Fibroblast of the aortic adventitia (primary cell): Measurements from ENCODE around the gene RGS7. TPM values are rescaled to one million over a fixed set of nuclear protein-coding genes. Genes with fewer than 3 reads are reported as not detected.
"Not testable (repeated sequence)": the region's sequence is repeated elsewhere in the genome, so short reads cannot be mapped to it uniquely, and the experiment has no call there.

Experiments
- DNase-seq: peaks from one replicate; pipeline ENCODE4 v3.0.0-alpha.2; 2010; ENCODE audit warnings: low read depth
- H3K4me3 ChIP-seq: 2 replicates; pipeline ENCODE4 v1.5.1; 2011; ENCODE audit warnings: low read depth, mild to moderate bottlenecking, control low read depth, low read length, moderate library complexity
- total RNA-seq: library from RNA; depleted of rRNA; stranded (reverse); fragments of >200 nt; gene quantifications from 2 replicates; pipeline ENCODE4 v1.2.3, GENCODE V29; 2012; ENCODE audit warnings: low replicate concordance
- TF ChIP-seq, protein P1 (sequence below): IDR thresholded peaks from 2 replicates; pipeline ENCODE4 v1.5.1; 2011; ENCODE audit warnings: mild to moderate bottlenecking, low read length, control low read depth, inconsistent platforms; ENCODE audit not compliant: insufficient read depth

RGS7 gene
- total RNA-seq, 1 donor: 0.63 TPM

- no peak for DNase-seq
- TF ChIP-seq, protein P1, sequence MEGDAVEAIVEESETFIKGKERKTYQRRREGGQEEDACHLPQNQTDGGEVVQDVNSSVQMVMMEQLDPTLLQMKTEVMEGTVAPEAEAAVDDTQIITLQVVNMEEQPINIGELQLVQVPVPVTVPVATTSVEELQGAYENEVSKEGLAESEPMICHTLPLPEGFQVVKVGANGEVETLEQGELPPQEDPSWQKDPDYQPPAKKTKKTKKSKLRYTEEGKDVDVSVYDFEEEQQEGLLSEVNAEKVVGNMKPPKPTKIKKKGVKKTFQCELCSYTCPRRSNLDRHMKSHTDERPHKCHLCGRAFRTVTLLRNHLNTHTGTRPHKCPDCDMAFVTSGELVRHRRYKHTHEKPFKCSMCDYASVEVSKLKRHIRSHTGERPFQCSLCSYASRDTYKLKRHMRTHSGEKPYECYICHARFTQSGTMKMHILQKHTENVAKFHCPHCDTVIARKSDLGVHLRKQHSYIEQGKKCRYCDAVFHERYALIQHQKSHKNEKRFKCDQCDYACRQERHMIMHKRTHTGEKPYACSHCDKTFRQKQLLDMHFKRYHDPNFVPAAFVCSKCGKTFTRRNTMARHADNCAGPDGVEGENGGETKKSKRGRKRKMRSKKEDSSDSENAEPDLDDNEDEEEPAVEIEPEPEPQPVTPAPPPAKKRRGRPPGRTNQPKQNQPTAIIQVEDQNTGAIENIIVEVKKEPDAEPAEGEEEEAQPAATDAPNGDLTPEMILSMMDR: no peak
- no peak overlapping the region for H3K4me3 ChIP-seq
These were observed 613.3 kb downstream of the RGS7 start for GRCh38 chr1:240743705-240744104.

- H3K4me3 ChIP-seq: no peak overlapping the region
- peak; percentile 73 for DNase-seq
- TF ChIP-seq, protein P1: no peak
These were observed 617.3 kb downstream of the RGS7 start for GRCh38 chr1:240739754-240740153.

- peak; percentile 82 for DNase-seq
- H3K4me3 ChIP-seq: no peak overlapping the region
- TF ChIP-seq, protein P1: no peak
These were observed 617.9 kb downstream of the RGS7 start for GRCh38 chr1:240739139-240739538.

DNA sequence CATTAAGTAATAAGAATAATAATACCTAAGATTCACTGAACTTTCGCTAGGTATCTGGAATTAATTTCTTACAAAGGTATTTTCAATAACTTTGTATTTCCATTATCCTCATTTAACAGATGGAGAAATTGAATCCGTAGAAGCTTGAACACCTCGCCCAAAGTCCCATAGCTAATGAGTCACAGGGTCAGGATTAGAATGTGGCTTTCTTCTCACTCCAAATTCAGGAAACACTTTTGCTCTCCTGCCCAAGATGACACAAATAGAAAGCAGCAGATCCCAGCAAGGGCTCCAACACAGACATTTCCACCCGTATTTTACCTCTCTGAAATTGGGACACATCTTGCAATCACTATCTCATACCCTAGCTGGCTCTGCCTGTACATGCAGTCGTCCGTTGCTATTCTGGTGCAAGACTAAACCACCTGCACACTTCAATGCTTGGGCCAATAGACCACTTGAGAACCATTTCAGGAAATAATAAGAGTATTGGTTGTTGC is 619.2 kb downstream of the RGS7 start:
- no peak overlapping the region for H3K4me3 ChIP-seq
- TF ChIP-seq, protein P1: no peak
- peak; percentile 43 for DNase-seq

- peak; percentile 94 for DNase-seq
- TF ChIP-seq, protein P1: no peak
- H3K4me3 ChIP-seq: no peak overlapping the region
These were observed 619.7 kb downstream of the RGS7 start for GRCh38 chr1:240737298-240737697.

DNA sequence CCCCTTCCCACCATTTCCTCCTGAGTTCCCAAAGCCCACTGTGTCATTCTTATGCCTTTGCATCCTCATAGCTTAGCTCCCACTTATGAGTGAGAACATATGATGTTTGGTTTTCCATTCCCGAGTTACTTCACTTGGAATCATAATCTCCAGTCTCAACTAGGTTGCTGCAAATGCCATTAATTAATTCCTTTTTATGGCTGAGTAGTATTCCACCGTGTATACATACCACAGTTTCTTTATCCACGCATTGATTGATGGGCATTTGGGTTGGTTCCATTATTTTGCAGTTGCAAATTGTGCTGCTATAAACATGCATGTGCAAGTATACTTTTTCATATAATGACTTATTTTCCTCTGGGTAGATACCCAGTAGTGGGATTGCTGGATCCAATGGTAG is 622.3 kb downstream of the RGS7 start:
- DNase-seq, H3K4me3 ChIP-seq: not testable (repeated sequence)

DNA sequence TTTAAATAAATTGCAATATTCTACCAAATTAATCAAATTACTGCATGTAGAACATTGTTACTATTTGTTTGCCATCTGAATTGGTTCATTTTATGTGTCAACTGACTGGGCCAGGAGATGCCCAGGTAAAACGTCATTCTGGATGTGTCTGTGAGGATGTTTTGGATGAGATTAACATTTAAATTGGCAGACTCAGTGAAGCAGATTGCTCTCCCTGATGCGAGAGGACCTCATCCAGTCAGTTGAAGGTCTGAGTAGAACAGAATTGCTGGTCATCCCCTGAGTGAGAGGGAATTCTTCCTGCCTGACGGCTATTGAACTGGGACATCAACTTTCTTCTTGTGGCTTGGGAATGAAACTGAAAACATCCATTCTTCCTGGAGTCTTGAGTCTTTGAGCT is 623.0 kb downstream of the RGS7 start:
- DNase-seq: no peak
- TF ChIP-seq, protein P1: no peak

More for the DNA sequence above, 623.0 kb downstream of the RGS7 start:
- no peak overlapping the region for H3K4me3 ChIP-seq
